ENCODE results near the gene NEDD4L.

The NEDD4L gene

DNA sequence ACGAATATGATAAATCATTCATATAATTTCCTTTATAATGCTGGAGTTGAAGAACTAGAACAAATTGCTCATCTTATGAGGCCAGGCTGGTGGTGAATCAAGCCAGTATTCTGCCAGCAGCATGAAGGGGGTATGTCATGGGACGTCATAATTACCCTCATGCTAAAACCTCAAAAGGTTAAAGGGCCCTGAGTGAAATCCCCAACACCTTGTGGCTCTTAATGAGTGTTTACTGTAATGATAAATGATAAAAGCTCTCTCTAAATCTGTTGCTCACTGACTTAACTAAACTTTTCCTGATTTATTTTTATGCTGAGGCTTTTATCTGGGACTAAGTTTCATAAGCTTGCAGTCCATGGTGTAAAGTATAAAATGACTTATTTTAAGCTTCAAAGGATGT is 18.3 kb upstream of the NEDD4L start:
- no peak for TF ChIP-seq Cebpa-rat (IDR thresholded peaks at IDR 0.05)
- Histone ChIP-seq H3K4me1 (no peaks in the 10 kb centered on the region), H3K4me3 (no peak overlapping the region), H3K9me3 (no peaks in the 10 kb centered on the region), H4K20me1 (no peaks in the 10 kb centered on the region), H3K9ac (no peak overlapping the region), H3K36me3 (no peaks in the 10 kb centered on the region), H3K27ac (no peak overlapping the region), H3K27me3 (no peaks in the 10 kb centered on the region), H3K4me2 (no peak overlapping the region)

GRCh38 chr18:58026395-58026794 is 17.6 kb upstream of the NEDD4L start:
- no peak overlapping the region for H3K4me2 ChIP-seq
- H3K27me3 ChIP-seq, result no peaks in the 10 kb centered on the region
- H3K9ac ChIP-seq, result no peak overlapping the region
- H3K36me3 ChIP-seq, result no peaks in the 10 kb centered on the region
- H3K4me1 ChIP-seq, result no peaks in the 10 kb centered on the region
- TF ChIP-seq Cebpa-rat (IDR thresholded peaks at IDR 0.05), result no peak
- no peak overlapping the region for H3K27ac ChIP-seq
- no peaks in the 10 kb centered on the region for H4K20me1 ChIP-seq
- no peaks in the 10 kb centered on the region for H3K9me3 ChIP-seq
- no peak overlapping the region for H3K4me3 ChIP-seq

- no peak for TF ChIP-seq Cebpa-rat (IDR thresholded peaks at IDR 0.05)
- Histone ChIP-seq H3K36me3 (no peaks in the 10 kb centered on the region), H3K4me2 (no peak overlapping the region), H3K4me1 (no peaks in the 10 kb centered on the region), H3K27ac (no peak overlapping the region), H3K9ac (no peak overlapping the region), H3K27me3 (no peaks in the 10 kb centered on the region), H3K9me3 (no peaks in the 10 kb centered on the region), H4K20me1 (no peaks in the 10 kb centered on the region), H3K4me3 (no peak overlapping the region)
Measured at GRCh38 chr18:58026857-58027256, 17.2 kb upstream of the NEDD4L start.

DNA sequence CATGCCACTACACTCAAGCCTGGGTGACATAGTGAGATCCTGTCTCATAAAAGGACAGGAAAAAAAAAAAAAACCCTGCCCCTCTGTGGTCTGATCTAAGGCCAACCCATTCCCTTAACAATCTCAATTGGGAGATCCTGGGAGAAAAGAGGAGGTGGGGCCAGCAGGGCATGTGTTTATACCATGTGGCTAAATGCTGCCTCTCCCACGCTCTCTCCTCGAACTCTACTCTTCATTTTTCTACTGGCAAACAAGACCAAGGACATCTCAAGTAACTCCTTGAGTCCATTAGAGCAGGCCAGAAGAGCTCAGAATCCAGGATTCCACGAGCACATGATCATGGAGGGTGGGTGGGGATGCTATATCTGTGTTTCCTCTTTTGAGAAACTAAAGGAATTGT is 16.7 kb upstream of the NEDD4L start:
- no peak for TF ChIP-seq Cebpa-rat (IDR thresholded peaks at IDR 0.05)
- no peak overlapping the region for H3K27ac ChIP-seq

DNA sequence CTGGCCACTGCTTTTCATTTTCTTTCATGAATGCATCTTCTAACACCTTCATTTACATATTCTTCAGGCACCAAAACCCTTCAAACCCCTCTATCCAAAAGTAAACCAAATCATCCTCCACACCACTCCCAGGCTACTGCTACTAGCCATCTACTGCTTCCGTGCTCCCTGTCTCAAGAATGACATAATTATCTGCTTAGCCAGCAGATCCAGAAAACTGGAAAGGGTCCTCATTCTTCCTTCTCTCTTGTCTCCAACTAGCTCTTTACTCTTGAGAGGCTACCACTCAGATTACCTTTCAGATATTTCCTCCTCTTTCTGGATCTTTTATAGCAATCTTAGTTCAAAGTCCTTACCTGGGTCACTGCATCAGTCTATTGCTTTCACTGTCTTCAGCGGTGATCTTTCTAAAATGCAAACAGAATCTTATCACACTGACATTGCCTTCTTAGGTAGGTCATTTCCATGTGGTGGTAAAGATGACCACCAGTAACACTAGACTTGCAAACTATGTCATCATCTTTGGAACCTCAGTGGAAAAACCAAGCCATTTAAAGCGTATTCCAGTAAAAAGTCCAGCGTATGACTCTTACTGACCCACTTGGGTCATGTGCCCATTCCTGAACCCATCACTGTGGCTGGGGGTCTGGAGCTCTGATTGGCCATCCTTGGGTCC is 15.8 kb upstream of the NEDD4L start:
- Histone ChIP-seq H3K4me1 (no peaks in the 10 kb centered on the region), H3K36me3 (no peaks in the 10 kb centered on the region), H3K27me3 (no peaks in the 10 kb centered on the region), H3K4me3 (no peak overlapping the region), H3K4me2 (no peak overlapping the region), H3K9ac (no peak overlapping the region), H4K20me1 (no peaks in the 10 kb centered on the region), H3K27ac (no peak overlapping the region), H3K9me3 (no peaks in the 10 kb centered on the region)
- no peak for TF ChIP-seq Cebpa-rat (IDR thresholded peaks at IDR 0.05)

More for the DNA sequence above, 16.7 kb upstream of the NEDD4L start:
- H3K9me3 ChIP-seq, result no peaks in the 10 kb centered on the region
- no peaks in the 10 kb centered on the region for H3K4me1 ChIP-seq
- H3K27me3 ChIP-seq, result no peaks in the 10 kb centered on the region
- no peak overlapping the region for H3K4me3 ChIP-seq
- no peak overlapping the region for H3K4me2 ChIP-seq
- H3K9ac ChIP-seq, result no peak overlapping the region
- no peaks in the 10 kb centered on the region for H3K36me3 ChIP-seq
- H4K20me1 ChIP-seq, result no peaks in the 10 kb centered on the region

GRCh38 chr18:58032233-58032632 is 11.8 kb upstream of the NEDD4L start:
- Histone ChIP-seq H3K4me3 (no peak overlapping the region), H3K36me3 (no peaks in the 10 kb centered on the region), H3K9me3 (no peaks in the 10 kb centered on the region), H3K9ac (no peak overlapping the region), H3K4me2 (no peak overlapping the region), H3K27ac (no peak overlapping the region), H3K27me3 (no peaks in the 10 kb centered on the region), H4K20me1 (no peaks in the 10 kb centered on the region), H3K4me1 (no peaks in the 10 kb centered on the region)
- no peak for TF ChIP-seq Cebpa-rat (IDR thresholded peaks at IDR 0.05)

DNA sequence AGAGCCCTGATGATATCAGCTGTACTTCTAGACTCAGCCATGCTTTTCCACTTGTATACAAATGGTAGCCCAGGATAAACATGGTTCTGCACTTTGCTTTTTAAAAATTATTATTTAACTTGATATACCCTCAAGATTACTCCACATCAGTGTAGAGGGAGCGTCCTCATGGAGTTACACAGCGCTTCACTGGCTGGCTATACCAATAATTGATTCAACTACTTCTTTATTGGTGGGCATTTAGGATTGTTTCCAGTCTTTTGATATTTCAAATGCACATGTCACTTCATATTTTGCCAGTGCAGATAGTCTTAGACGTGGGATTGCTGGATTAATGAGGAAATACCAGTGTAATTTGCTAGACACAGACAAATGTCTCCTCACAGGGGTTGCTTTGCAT is 10.8 kb upstream of the NEDD4L start:
- no peaks in the 10 kb centered on the region for H3K36me3 ChIP-seq
- no peaks in the 10 kb centered on the region for H3K4me1 ChIP-seq
- no peak for TF ChIP-seq Cebpa-rat (IDR thresholded peaks at IDR 0.05)
- H3K27ac ChIP-seq, result no peak overlapping the region
- H3K4me2 ChIP-seq, result no peak overlapping the region
- no peak overlapping the region for H3K9ac ChIP-seq
- H3K9me3 ChIP-seq, result no peaks in the 10 kb centered on the region
- no peak overlapping the region for H3K4me3 ChIP-seq
- no peaks in the 10 kb centered on the region for H3K27me3 ChIP-seq
- H4K20me1 ChIP-seq, result no peaks in the 10 kb centered on the region

GRCh38 chr18:58034370-58034769 is 9.7 kb upstream of the NEDD4L start:
- TF ChIP-seq Cebpa-rat (IDR thresholded peaks at IDR 0.05), result no peak
- H3K36me3 ChIP-seq, result no peaks in the 10 kb centered on the region

DNA sequence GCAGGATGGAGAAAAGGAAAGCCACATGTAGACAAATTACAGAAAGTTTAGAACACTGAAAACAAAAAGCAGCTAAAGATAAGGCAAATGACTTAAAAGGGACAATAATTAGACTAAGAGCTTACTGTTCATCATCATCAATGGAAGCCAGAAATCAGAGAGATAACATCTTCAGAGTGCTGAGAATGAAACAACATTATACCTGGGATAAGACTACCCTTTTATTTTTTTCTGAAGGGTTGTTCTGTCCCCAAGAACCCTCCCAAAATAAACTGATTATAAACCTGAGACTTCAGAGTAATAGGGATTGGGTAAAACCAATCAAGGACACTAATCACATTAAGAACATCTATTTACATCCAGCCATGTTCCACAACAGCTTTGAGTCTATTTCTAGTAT is 6.9 kb upstream of the NEDD4L start:
- TF ChIP-seq Cebpa-rat (IDR thresholded peaks at IDR 0.05), result no peak
- no peak overlapping the region for H3K9ac ChIP-seq
- no peaks in the 10 kb centered on the region for H4K20me1 ChIP-seq
- no peaks in the 10 kb centered on the region for H3K36me3 ChIP-seq
- H3K9me3 ChIP-seq, result no peaks in the 10 kb centered on the region
- H3K4me1 ChIP-seq, result no peaks in the 10 kb centered on the region
- H3K4me2 ChIP-seq, result no peak overlapping the region
- no peak overlapping the region for H3K27ac ChIP-seq
- H3K27me3 ChIP-seq, result no peaks in the 10 kb centered on the region
- H3K4me3 ChIP-seq, result no peak overlapping the region

More at GRCh38 chr18:58034370-58034769, 9.7 kb upstream of the NEDD4L start:
- no peaks in the 10 kb centered on the region for H3K27me3 ChIP-seq
- no peaks in the 10 kb centered on the region for H4K20me1 ChIP-seq
- H3K27ac ChIP-seq, result no peak overlapping the region
- H3K4me2 ChIP-seq, result no peak overlapping the region
- no peak overlapping the region for H3K9ac ChIP-seq
- no peak overlapping the region for H3K4me3 ChIP-seq
- no peaks in the 10 kb centered on the region for H3K4me1 ChIP-seq
- H3K9me3 ChIP-seq, result no peaks in the 10 kb centered on the region

DNA sequence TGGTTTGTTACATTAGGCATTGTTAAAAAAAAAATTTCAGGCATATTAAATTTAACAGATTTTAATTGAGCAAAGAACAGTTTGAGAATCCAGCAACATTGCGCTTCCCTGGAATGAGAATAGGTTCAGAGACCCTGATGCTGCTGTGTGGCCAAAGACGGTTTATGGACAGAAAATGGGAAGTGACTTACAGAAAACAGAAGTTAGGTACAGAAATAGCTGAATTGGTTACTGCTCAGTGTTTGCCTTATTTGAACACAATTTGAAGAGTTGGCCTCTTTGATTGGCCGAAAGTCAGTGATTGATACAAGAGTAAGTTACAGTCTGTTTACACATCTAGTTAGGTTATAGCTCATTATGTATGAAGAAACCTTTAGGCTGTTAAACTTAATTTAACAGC is 6.0 kb upstream of the NEDD4L start:
- no peak overlapping the region for H3K4me2 ChIP-seq
- H4K20me1 ChIP-seq, result no peaks in the 10 kb centered on the region
- H3K9ac ChIP-seq, result no peak overlapping the region
- no peak overlapping the region for H3K27ac ChIP-seq
- no peak for TF ChIP-seq Cebpa-rat (IDR thresholded peaks at IDR 0.05)
- no peaks in the 10 kb centered on the region for H3K36me3 ChIP-seq
- H3K4me1 ChIP-seq, result peaks cover 7% of the 10 kb centered on the region
- H3K27me3 ChIP-seq, result no peaks in the 10 kb centered on the region
- no peak overlapping the region for H3K4me3 ChIP-seq
- H3K9me3 ChIP-seq, result no peaks in the 10 kb centered on the region

- Histone ChIP-seq H3K4me2 (no peak overlapping the region), H3K36me3 (no peaks in the 10 kb centered on the region), H3K9me3 (no peaks in the 10 kb centered on the region), H3K27ac (no peak overlapping the region), H3K4me3 (no peak overlapping the region), H4K20me1 (peaks cover under 1% of the 10 kb centered on the region; the same call in 1 of the 2 replicates), H3K9ac (no peak overlapping the region), H3K27me3 (no peaks in the 10 kb centered on the region; the same call in 1 of the 2 replicates), H3K4me1 (peaks cover 25% of the 10 kb centered on the region)
- TF ChIP-seq Cebpa-rat (IDR thresholded peaks at IDR 0.05), result no peak
Measured at GRCh38 chr18:58041633-58042032, 2.4 kb upstream of the NEDD4L start.

Data from BLaER1 (cell line).